Lower leg skin (tissue), 4 donors: ENCODE measurements around the gene ZNF134. TPM values are rescaled to one million over a fixed set of nuclear protein-coding genes. Genes with fewer than 3 reads are reported as not detected.

Experiments used
- DNase-seq, 2 donors: peaks; one replicate each; pipeline ENCODE4 v3.0.0-alpha.2; 2019; ENCODE audit warnings: low spot score in 2 of 2
- H3K4me3 ChIP-seq: fragments of 200-600 bp; sonication (generic); 2 replicates; pipeline ENCODE4 v1.5.1; 2017; ENCODE audit warnings: mild to moderate bottlenecking, low read depth; ENCODE audit not compliant: poor library complexity, severe bottlenecking
- CTCF ChIP-seq, 3 donors: fragments of 450-650 bp; IDR thresholded peaks; one replicate each; pipeline ENCODE4 v1.5.1; 2016; ENCODE audit warnings: antibody characterized with exemption in 3 of 3, mild to moderate bottlenecking in 3 of 3, moderate library complexity in 2 of 3
- POLR2A ChIP-seq, 2 donors: fragments of 450-650 bp; IDR thresholded peaks; one replicate each; pipeline ENCODE4 v1.6.1; 2016 to 2017; ENCODE audit warnings: antibody characterized with exemption in 2 of 2, mild to moderate bottlenecking in 1 of 2, moderate library complexity in 1 of 2
- WGBS, 2 donors: methylation state at CpG; one replicate each; pipeline ENCODE4 v1.1.5; 2018; 5-methylcytosine and 5-hydroxymethylcytosine counted together
- intact Hi-C: fragments of 100-400 bp; cut with DNase I; formaldehyde crosslinking; loops from one replicate; pipeline ENCODE4 v1.15.0; 2023; ENCODE audit warnings: low total_unique reads
- total RNA-seq, 4 donors: library from RNA; depleted of rRNA; stranded (reverse); fragments of >200 nt; gene quantifications; one replicate each; pipeline ENCODE4 v1.1.0, GENCODE V29; 2016

ZNF134 gene
- total RNA-seq, 4 donors from 2014 or later, result 19.1 to 42.5 (median 34.6) TPM

- DNase-seq, result no peak
- intact Hi-C loops, result no loop called here
- TF ChIP-seq CTCF (IDR thresholded peaks at IDR 0.05) (no peak), POLR2A (IDR thresholded peaks at IDR 0.05) (no peak)
- 70 to 84% methylated on average over 4 of the region's 4 CpGs for WGBS, 2 donors
- H3K4me3 ChIP-seq, result no peak overlapping the region
These were observed 28.5 kb downstream of the ZNF134 start for GRCh38 chr19:57642396-57643046.

- TF ChIP-seq CTCF (IDR thresholded peaks at IDR 0.05) (no peak), POLR2A (IDR thresholded peaks at IDR 0.05) (no peak)
- intact Hi-C loops, result no loop called here
- DNase-seq, result no peak
- H3K4me3 ChIP-seq, result no peak overlapping the region
These were observed 29.7 kb downstream of the ZNF134 start for GRCh38 chr19:57643734-57644133.

GRCh38 chr19:57648331-57649003 is 34.4 kb downstream of the ZNF134 start:
- WGBS, 2 donors, result 45 to 48% methylated on average over 6 of the region's 6 CpGs
- no peak for DNase-seq
- TF ChIP-seq CTCF (IDR thresholded peaks at IDR 0.05), result no peak
- no peak for TF ChIP-seq POLR2A (IDR thresholded peaks at IDR 0.05)
- intact Hi-C loops, result no loop called here
- H3K4me3 ChIP-seq, result no peak overlapping the region

GRCh38 chr19:57651654-57651996 is 37.6 kb downstream of the ZNF134 start:
- WGBS, 2 donors, result 36 to 47% methylated on average over 6 of the region's 6 CpGs
- no peak overlapping the region for H3K4me3 ChIP-seq
- no peak for TF ChIP-seq CTCF (IDR thresholded peaks at IDR 0.05)
- TF ChIP-seq POLR2A (IDR thresholded peaks at IDR 0.05), result no peak
- no peak for DNase-seq
- intact Hi-C loops, result no loop called here

GRCh38 chr19:57653689-57654088 is 39.6 kb downstream of the ZNF134 start:
- TF ChIP-seq POLR2A (IDR thresholded peaks at IDR 0.05), result no peak
- TF ChIP-seq CTCF (IDR thresholded peaks at IDR 0.05), result no peak
- 81 to 100% methylated on average over 2 of the region's 2 CpGs for WGBS, 2 donors
- no peak overlapping the region for H3K4me3 ChIP-seq
- no peak for DNase-seq
- intact Hi-C loops, result no loop called here

GRCh38 chr19:57655443-57655842 is 41.4 kb downstream of the ZNF134 start:
- intact Hi-C loops, result no loop called here
- WGBS, 2 donors, result 96 to 100% methylated on average over 1 of the region's 1 CpG
- no peak for TF ChIP-seq CTCF (IDR thresholded peaks at IDR 0.05)
- no peak for TF ChIP-seq POLR2A (IDR thresholded peaks at IDR 0.05)
- DNase-seq, result no peak
- H3K4me3 ChIP-seq, result no peak overlapping the region
